Activated B cell treated with CpG ODN at 0.5 μM for 24 hours (primary cell): Measurements from ENCODE around the gene MANF. TPM values are rescaled to one million over a fixed set of nuclear protein-coding genes. Genes with fewer than 3 reads are reported as not detected.

Experiments used
- ATAC-seq: fragments of 200-7000 bp; cut with Tn5 transposase; one replicate; pipeline ENCODE4 v1.10.0; 2021; ENCODE audit warnings: low read depth, mild to moderate bottlenecking, moderate library complexity
- CTCF ChIA-PET: fragments of 350-600 bp; sonication (Branson Sonifier 250); formaldehyde crosslinking; loops from one replicate; lab custom pipeline; 2021; ENCODE audit warnings: antibody characterized with exemption; lab: Charles Lee
- POLR2A ChIA-PET: fragments of 350-600 bp; sonication (Branson Sonifier 250); formaldehyde crosslinking; loops from one replicate; lab custom pipeline; 2021; ENCODE audit warnings: antibody characterized with exemption; lab: Charles Lee
- DNase-seq: peaks from one replicate; pipeline ENCODE4 v3.0.0; 2022
- H3K27ac Mint-ChIP-seq: one replicate; pipeline ENCODE4 v1.8.0; 2020; ENCODE audit warnings: mixed read lengths
- H3K27me3 Mint-ChIP-seq: one replicate; pipeline ENCODE4 v1.8.0; 2021; ENCODE audit warnings: mixed read lengths
- H3K36me3 Mint-ChIP-seq: one replicate; pipeline ENCODE4 v1.8.0; 2021; ENCODE audit warnings: low read depth, mixed read lengths
- H3K4me1 Mint-ChIP-seq: one replicate; pipeline ENCODE4 v1.8.0; 2021; ENCODE audit warnings: mixed read lengths
- H3K4me3 Mint-ChIP-seq: one replicate; pipeline ENCODE4 v1.8.0; 2020; ENCODE audit warnings: mild to moderate bottlenecking, mixed read lengths
- H3K9me3 Mint-ChIP-seq: one replicate; pipeline ENCODE4 v1.8.0; 2020; ENCODE audit warnings: mixed read lengths
- CTCF ChIP-seq: fragments of 200-600 bp; IDR thresholded peaks from one replicate; pipeline ENCODE4 v1.8.0; 2022; ENCODE audit warnings: antibody characterized with exemption, mild to moderate bottlenecking
- intact Hi-C: fragments of 100-400 bp; cut with micrococcal nuclease; formaldehyde crosslinking; loops from one replicate; pipeline ENCODE4 v1.15.1; 2024
- total RNA-seq: library from RNA; stranded (reverse); gene quantifications from 2 replicates; pipeline ENCODE4 v1.2.3, GENCODE V29; 2022

Gene MANF
- total RNA-seq, 1 donor from 2014 or later, result 64.2 TPM

GRCh38 chr3:51340989-51341636, 44.0 kb upstream of the MANF start:
- ChIA-PET POLR2A (interaction anchor here (0.5 kb wide), 1 partner anchor 496 kb away, joined by 5 read pairs; no protein-coding TSS in a partner anchor), CTCF (no interaction called here)
- intact Hi-C loops, result no loop called here
- Mint-ChIP-seq H3K4me3 (no peak overlapping the region), H3K4me1 (no peaks in the 10 kb centered on the region), H3K9me3 (no peaks in the 10 kb centered on the region), H3K27ac (no peak overlapping the region), H3K27me3 (peaks cover 2% of the 10 kb centered on the region), H3K36me3 (no peaks in the 10 kb centered on the region)
- DNase-seq, result no peak
- ATAC-seq, result no peak
- no peak for TF ChIP-seq CTCF

DNA sequence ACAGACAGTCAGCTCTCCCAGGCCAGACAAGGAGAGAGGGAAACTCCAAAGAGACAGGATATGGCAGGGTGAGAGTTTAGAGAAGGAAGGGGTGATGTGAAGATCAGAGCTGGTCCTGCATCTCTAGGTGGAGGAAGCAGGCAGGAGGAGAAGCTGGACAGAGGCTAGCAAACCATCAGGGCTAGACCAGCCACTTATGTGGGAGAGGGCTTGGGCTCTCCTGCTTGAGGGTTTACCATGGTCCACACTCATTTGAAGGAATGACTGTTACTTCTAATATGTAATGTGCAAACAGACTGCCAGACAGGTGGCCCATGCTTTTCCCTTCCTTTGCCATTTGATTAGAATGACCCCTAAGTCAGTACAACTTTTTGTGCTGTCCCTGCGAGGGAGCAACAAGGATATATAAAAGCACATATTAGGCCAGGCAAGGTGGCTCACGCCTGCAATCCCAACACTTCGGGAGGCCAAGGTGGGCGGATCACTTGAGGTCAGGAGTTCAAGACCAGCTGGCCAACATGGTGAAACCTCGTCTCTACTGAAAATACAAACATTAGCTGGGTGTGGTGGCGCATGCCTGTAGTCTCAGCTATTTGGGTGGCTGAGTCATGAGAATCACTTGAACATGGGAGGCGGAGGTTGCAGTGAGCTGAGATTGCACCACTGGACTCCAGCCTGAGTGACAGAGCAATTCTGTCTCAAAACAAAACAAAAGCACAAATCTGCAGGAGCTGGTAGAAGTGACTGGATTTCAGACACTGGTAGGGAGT, 41.0 kb upstream of the MANF start:
- POLR2A ChIA-PET, result no interaction called here
- H3K9me3 Mint-ChIP-seq, result no peaks in the 10 kb centered on the region
- H3K27ac Mint-ChIP-seq, result no peak overlapping the region
- intact Hi-C loops, result no loop called here
- TF ChIP-seq CTCF, result no peak
- no peaks in the 10 kb centered on the region for H3K4me1 Mint-ChIP-seq
- no peak for ATAC-seq
- no peaks in the 10 kb centered on the region for H3K36me3 Mint-ChIP-seq
- CTCF ChIA-PET, result no interaction called here
- peaks cover 4% of the 10 kb centered on the region for H3K27me3 Mint-ChIP-seq
- no peak for DNase-seq
- no peak overlapping the region for H3K4me3 Mint-ChIP-seq

- POLR2A ChIA-PET, result no interaction called here
Observed at GRCh38 chr3:51350751-51351150, 34.3 kb upstream of the MANF start.

GRCh38 chr3:51353131-51353530, 32.0 kb upstream of the MANF start:
- no peaks in the 10 kb centered on the region for H3K9me3 Mint-ChIP-seq
- ChIA-PET POLR2A (no interaction called here), CTCF (no interaction called here)
- no peak overlapping the region for H3K27ac Mint-ChIP-seq
- intact Hi-C loops, result no loop called here
- no peaks in the 10 kb centered on the region for H3K36me3 Mint-ChIP-seq
- no peak for TF ChIP-seq CTCF
- no peaks in the 10 kb centered on the region for H3K4me1 Mint-ChIP-seq
- no peak for ATAC-seq
- H3K4me3 Mint-ChIP-seq, result no peak overlapping the region
- H3K27me3 Mint-ChIP-seq, result peaks cover 14% of the 10 kb centered on the region
- no peak for DNase-seq

More at GRCh38 chr3:51350751-51351150, 34.3 kb upstream of the MANF start:
- Mint-ChIP-seq H3K4me1 (no peaks in the 10 kb centered on the region), H3K36me3 (no peaks in the 10 kb centered on the region), H3K27me3 (peaks cover 12% of the 10 kb centered on the region), H3K4me3 (no peak overlapping the region), H3K9me3 (no peaks in the 10 kb centered on the region), H3K27ac (no peak overlapping the region)
- DNase-seq (no peak), ATAC-seq (no peak)
- CTCF ChIA-PET, result no interaction called here
- no peak for TF ChIP-seq CTCF
- intact Hi-C loops, result no loop called here

DNA sequence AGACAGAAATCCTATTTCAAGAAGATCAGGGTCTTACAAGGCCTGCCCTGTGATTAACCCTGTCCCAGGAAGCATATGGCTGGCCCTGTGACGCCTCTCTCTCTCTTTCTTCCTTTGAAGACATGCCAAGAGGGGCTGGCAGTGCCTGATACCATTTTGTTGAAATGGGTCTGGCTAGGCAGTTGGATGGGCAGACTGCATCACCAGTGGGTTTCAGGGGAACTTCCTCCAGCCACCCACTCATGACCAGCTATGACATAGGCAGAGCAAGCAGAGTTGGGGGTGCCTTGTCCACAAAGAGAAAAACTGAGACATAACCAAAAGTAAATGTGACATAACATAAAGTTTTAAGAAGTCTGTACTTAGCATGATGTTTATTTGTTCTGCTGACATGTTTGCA, 31.4 kb upstream of the MANF start:
- DNase-seq, result no peak
- TF ChIP-seq CTCF, result no peak
- POLR2A ChIA-PET, result no interaction called here
- no peaks in the 10 kb centered on the region for H3K9me3 Mint-ChIP-seq
- no peaks in the 10 kb centered on the region for H3K36me3 Mint-ChIP-seq
- H3K4me3 Mint-ChIP-seq, result no peak overlapping the region
- H3K4me1 Mint-ChIP-seq, result no peaks in the 10 kb centered on the region
- CTCF ChIA-PET, result no interaction called here
- ATAC-seq, result no peak
- intact Hi-C loops, result no loop called here
- peaks cover 11% of the 10 kb centered on the region for H3K27me3 Mint-ChIP-seq
- no peak overlapping the region for H3K27ac Mint-ChIP-seq
